Activated gamma-delta T cell treated with anti-CD3 and anti-CD28 coated beads, Interleukin-2, amount 50 U/mL, for 16 hours (primary cell): ENCODE results near the gene GGCX.
"Not testable (repeated sequence)": the region's sequence is repeated elsewhere in the genome, so short reads cannot be mapped to it uniquely, and the experiment has no call there.

Experiments
- DNase-seq: peaks from one replicate; pipeline ENCODE4 v3.0.0-alpha.2; 2020; ENCODE audit warnings: low read depth

Gene GGCX

DNA sequence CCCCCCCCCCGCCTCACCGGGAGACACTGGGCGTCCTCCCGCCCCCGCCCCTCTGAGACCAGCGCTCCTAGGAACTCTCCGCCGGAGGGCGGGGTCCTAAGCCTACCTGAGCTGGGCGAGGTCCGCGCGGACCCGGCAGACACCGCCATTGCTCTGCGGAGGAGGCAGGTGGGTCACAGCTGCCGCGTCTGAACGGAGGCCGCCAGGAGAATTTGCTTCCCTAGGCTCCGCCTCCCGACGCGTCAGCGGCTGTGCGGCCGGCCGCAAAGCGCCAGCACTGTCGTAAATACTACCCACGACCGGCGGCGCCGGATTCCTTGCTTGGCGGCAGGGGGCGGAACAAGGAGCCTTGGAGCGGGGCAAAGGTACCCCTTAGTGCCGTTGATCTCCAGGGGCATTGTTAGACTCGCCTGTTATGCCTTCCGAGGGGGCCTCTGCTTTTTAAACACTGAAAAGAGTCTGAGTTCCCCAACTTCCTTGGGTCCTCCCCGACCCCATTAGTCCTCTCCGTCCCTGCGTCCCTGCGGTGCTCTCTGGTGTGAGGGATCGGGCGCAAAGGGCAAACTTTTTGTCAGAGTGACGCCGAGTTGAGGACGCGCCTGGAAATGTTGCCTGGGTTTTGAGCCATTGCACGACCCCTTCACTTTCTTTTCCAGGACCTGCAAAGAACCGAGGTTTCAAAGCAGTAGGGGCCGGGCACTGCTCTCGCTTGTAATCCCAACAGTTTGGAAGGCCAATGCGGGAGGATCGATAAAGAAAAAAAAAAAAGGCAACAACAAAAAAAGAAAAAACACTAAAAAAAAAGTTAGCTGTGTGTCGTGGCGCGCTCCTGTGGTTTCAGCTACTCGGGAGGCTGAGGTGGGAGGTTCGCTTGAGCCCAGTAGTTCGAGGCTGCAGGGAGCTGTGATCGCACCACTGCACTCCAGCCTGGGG lies at the start of gene GGCX:
Gene GGCX, minus strand, starts transcription at position 214 of the 933 bp plus-strand sequence. Its CDS starts 65 bp downstream, at position 149.
- DNase-seq = peak; percentile 91

GRCh38 chr2:85607268-85608215 lies 46.2 kb upstream of the GGCX start:
- no peak for DNase-seq

GRCh38 chr2:85606116-85606455 lies 44.8 kb upstream of the GGCX start:
- no peak for DNase-seq

DNA sequence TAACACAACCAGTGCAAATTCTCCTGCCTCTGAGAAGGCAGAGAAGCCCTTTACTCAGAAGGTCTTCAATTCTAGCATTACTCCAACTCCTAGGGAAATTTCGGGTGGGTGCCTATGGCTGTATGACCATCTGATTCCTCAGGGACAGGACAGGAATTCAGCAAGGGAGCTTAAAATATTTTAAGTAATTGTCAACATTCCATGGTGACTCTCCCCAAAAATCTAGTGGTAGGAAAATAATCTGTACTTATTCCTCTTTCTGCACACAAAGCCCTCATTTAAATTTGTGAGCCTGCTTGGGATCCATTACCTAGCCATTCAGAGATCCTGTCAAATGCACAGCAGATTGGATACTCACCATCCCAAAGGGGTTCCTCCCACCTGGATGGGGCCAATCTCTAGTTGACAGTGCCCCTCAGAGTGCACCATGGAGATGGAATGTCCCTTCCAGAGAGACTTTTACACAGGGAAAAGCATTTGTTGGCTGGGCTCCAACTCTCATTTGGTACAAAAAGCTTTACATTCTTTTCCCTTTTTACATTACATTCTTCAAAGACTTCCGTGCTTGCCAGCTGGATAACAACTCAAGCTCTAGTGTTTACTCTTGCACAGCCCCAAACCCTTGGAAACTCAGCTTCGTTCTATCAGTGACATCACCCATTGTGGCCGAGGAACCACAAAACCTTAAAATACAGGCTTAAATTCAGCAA lies 44.3 kb upstream of the GGCX start:
- no peak for DNase-seq

DNA sequence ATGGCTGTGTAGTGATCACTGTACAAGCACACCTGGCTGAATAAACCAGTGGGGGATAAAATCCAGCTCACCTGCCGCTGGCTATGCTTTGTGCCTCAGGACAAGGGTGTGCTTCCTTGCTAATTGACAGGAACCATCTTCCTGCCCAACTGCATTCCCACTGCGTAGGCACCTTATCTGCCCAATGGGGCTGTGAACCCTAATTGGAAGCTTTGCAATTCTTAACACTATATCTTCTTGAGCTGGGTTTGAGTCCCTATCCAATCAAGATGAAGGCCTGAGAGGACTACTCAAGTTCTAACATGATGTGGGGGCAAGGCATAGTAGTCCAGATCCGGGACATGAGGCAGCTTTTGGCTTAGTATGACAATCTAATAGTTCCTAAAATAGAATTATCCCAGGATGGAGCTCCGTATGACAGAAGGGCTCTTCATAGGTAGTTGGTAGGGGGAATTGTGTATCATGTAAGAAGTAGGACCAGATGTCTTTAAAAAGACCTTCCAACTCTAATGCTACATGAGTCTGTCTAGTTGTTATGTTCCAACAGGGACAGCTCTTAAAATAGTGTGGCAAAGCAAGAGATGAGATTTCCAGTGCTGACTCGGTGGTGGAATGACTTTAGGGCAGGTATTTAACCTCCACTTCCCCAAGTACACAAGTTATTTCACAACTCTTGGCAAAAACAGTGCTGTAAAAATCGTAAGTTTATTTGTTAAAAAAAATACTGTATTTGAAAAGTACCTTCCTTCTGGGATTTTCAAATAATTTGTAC lies 43.5 kb upstream of the GGCX start:
- DNase-seq = no peak

DNA sequence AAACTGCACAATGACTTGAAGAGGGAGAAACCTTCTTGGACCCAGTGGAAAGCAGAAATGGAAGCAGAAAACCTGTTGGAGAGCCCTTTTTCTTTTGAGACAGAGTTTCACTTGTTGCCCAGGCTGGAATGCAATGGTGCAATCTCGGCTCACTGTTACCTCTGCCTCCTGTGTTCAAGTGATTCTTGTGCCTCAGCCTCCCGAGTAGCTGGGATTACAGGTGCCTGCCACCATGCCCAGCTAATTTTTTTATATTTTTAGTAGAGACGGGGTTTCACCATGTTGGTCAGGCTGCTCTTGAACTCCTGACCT lies 42.8 kb upstream of the GGCX start:
- not testable (repeated sequence) for DNase-seq

DNA sequence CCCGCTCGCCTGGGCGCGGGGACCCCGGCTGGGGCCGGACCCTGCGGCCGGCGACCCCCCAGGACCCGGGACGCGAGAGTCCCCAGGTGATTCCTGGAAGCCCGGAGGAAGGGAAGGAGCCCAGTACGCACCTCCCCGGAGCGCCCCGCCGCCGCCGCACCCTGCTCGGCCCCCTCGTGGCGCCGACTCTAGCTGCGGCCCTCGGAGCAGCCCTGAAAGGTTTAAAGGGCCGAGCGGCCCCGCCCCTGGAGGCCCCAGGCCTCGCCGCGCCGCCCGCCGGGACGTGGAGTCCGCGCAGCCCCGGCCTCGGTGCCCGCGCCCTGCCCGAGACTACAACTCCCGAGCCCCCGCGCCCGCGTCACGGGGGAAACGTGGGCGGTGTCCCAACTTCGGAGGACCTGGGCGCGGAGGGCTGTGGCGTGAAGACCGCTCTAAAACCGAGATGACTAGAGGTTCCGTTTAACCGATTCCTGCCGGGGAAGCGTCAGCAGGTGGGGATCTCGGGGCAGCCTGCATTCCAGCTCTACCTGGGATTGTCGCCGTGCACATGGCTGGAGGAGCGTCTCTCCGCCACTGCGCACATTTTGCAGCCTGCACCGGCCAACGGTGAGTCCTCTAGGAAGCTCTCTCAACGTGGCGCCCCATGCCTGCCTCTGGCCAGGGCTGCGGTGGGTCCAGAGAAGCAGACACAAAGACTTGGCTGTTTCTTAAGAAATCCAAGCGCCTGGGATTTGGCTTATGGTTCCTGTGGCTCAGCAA lies 41.4 kb upstream of the GGCX start, which contains the start of gene TMEM150A:
Gene TMEM150A, minus strand, starts transcription at position 223 of the 759 bp plus-strand sequence. CDS start 750 bp downstream, outside the sequence.
- peak; percentile 82 for DNase-seq

DNA sequence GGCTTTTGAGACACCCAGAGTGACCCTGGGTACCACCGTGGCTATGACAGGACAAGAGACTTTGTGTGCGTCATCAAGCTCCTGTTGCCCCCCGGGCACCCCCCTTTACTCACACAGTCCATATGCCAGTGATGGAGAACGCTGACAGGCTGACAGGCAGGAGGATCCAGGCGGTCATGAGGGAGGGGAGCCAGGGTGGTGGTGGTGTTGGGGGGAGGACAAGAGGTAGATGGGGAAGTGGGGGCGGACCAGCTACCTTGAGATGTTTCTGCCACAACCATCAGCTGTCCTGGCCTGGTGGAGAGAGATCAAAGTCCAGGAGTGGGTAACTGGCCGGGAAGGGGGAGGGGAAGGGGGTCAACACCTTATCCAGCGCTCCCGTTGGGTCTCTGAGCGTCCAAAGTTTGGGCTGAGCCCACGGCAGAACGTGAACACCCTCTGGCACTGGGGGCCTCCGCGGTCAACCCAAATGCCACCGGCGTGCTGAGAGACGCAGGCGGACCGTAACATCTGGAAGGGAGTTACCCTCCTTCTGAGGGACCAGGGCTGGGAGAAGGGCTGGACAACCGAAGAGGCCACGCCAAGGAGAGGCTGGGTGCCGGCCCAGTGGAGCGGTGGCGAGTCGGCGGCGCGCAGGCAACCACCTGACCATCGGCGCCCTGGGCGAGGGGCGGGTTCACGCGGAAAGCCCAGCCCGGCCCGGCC lies 40.6 kb upstream of the GGCX start:
- DNase-seq = no peak

- DNase-seq = no peak
Observed at GRCh38 chr2:85600951-85601770, 39.9 kb upstream of the GGCX start.

DNA sequence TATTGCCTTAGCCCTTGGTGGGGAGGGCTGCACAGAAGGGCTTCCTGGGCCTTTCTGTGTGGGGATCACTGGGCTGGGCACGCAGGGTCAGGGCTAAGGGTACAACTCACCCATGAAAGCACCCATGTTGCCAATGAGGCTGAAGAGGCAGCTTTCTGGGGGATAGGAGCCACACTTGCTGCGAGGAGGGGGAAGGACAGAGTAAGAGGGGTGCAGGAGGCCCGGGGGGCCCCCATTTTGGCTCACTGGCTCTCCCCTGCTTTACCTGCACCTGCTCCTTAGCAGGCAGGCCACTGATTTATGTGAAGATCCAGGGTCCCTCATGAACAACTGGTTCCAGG lies 38.9 kb upstream of the GGCX start:
- no peak for DNase-seq

DNA sequence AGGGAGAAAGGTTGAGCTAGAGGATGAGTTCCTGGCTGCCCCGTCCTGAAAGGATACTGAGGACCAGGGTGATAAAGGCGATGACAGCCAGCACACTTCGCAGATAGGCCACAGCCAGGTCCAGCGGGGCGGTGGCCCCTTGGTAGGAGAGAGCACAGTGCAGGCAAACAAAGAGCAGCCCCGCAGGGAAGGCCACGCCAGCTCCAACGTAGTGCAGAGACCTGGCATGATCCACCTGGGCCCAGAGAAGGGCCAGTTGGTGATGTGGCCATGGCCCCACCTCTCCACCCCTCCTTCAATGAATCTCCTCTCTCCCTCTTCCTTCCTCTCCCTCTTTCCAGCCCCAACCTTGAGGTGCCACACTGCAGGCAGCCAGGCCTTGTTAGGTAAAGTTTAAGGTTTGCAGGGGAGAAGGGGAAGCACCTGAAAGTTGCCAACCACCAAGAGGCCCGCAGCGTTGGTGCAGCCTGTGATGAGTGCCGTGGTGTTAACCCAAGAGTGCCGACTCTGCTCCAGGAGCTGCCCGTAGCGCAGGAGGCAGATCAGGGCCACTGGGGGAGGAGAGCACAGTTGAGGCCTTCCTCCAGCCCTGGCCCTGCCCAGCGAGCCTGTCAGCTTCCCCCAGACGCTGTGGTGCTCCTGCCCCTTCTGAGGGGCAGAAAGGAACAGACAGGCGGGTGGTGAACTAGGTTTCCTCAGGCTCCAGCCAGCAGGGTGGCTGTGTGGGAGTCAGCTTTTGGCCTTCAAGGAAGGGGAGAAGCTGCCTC lies 38.4 kb upstream of the GGCX start:
- DNase-seq = no peak

DNA sequence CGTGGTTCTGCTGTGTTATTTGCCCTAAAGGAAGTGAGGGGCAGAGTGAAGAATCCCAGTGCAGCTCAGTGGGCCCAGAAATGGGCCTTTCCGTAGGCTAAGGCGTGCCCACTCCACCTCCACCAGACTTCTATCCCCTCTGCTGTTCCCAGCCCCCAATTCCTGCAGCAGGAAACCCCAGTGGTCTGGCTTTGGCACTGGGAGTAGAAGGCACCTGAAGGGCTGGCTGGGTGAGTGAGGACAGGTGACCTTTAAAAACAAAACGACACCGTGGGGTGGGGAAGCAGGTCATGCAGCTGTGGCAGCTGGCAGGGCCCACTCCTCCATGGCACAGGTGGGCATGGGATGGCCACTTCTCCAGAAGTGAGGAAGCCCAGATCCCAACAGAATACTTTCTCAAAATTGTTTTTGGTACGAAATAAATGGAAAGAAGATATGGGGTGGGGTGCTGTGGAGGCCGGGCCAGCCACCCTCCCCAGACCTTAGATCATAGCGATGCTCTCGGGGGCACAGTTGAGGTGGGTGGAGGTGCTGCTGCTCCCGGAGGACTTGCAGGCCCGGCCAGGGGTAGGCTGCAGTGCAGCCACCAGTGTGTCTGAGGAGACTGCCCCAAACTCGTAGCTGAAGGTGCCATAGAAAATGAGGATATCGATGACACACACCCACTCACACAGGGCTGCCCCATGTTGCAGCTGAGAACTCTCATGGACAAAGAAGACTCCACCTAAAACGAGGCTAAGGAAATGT lies 37.5 kb upstream of the GGCX start:
- DNase-seq = no peak

DNA sequence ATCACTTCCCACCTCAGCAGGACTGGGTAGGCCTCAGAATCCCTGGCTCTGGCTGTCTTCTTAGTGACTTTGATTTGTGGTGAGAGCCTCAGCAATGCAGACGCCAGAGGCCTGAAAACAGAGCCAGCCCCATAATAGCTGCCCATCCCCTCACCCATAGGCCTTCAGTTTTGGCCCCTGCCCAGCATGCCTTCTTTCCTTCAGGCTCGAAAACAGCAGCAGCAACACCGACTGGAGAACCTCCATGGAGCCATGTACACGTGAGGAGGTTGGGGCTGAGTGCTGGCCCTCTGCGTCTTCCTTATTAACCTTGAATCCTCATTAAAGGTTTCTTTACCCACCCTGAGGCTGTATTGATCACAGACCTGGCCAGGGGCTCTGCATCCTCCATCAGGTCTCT lies 35.9 kb upstream of the GGCX start:
- DNase-seq = no peak

DNA sequence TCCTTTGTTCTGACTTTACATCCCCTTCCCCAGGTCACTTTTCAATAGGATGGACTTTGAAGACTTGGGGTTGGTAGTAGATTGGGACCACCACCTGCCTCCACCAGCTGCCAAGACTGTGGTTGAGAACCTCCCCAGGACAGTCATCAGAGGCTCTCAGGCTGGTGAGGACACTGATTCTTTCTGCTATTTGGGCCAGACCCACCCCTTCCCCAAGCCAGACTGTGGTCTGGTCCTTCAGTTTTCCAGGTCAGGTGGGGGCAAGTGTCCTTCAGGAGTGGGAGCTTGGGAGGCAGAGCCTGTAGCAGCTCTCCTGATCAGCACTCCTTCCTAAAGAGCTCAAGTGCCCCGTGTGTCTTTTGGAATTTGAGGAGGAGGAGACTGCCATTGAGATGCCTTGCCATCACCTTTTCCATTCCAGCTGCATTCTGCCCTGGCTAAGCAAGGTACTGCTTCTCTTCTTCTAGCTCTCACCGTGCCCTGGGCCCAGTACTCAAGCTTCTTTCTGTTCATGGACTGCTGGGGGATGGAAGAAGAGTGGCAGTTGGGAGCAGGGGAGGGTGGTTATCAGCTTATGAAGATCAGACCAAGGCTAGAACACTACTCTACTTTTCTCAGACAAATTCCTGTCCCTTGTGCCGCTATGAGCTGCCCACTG lies 35.3 kb upstream of the GGCX start:
- no peak for DNase-seq

GRCh38 chr2:85596026-85596333 lies 34.7 kb upstream of the GGCX start:
- no peak for DNase-seq

- peak; percentile 85 for DNase-seq
Observed at GRCh38 chr2:85595301-85596025, 34.2 kb upstream of the GGCX start, which contains the start of gene RNF181. RNF181 (plus strand) TSS chr2:85595745; CDS start chr2:85595764, 19 bp downstream.
